Measurements from ENCODE around the gene IL17A.
"Not testable (repeated sequence)": the region's sequence is repeated elsewhere in the genome, so short reads cannot be mapped to it uniquely, and the experiment has no call there.

The IL17A gene

DNA sequence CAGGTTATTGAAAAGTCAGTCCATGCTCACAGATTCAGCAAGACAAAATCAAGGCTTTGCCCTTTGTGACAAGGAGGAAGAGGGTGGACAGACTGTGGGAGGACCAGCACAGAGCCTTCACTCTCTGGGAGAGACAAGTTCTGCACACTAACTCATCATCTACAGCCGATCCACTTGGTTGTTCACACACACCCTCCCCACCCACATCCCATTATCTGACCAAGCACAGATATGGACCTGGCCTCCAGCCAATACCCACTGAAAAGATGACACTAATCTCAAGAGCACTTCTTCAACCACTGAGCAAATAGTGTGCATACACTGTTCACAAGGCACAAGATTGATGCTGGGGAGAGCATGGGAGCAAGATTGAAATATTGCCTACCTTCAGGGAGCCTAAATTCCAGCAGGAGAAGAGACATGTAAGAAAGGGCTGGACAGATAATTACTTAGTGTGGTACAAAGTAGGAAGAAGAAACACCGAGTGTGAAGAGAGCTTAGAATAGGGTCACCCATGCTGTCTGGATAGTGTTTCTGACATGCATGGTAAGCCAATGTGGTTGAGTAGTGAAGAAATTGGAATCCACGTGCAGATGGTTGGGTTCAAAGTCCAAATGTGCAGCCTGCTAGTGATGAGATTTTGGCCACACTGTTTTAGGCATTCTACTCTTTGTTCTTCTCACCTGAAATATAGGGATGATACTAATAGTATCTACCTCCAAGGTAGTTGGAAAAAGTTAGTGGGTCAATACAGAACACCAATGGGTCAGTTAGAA is 21.7 kb upstream of the IL17A start:
- DNase-seq, result peak; percentile 41

GRCh38 chr6:52167267-52167666 is 18.9 kb upstream of the IL17A start:
- no peak for DNase-seq

- not testable (repeated sequence) for DNase-seq
Observed at GRCh38 chr6:52168351-52168750, 17.8 kb upstream of the IL17A start.

DNA sequence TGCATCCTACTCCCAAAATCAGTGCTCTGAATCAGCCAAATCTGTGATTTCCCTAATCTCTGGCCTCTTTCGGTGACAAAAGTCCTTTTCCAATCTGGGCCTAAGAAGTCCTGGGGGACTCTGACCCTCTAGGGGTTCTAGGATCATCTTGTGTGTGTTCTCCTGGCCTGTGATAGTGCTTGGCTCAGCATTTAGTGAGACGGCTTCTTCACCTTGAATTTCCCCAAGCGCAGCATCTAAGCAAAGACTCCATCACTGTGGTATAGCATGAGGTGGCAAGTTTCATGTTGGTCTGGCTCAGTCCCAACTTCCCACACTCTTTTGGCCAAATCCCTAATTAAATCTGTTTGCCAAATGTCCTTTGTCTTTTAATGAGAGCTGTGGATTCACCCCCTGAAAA is 12.1 kb upstream of the IL17A start:
- DNase-seq, result no peak

- DNase-seq, result peak; percentile 97
Observed at GRCh38 chr6:52176550-52176949, 9.6 kb upstream of the IL17A start.

- no peak for DNase-seq
Observed at GRCh38 chr6:52177961-52178360, 8.2 kb upstream of the IL17A start.

- DNase-seq, result no peak
Observed at GRCh38 chr6:52180787-52181558, 5.2 kb upstream of the IL17A start.

GRCh38 chr6:52183131-52183713 is 3.0 kb upstream of the IL17A start:
- peak; percentile 47 for DNase-seq

DNA sequence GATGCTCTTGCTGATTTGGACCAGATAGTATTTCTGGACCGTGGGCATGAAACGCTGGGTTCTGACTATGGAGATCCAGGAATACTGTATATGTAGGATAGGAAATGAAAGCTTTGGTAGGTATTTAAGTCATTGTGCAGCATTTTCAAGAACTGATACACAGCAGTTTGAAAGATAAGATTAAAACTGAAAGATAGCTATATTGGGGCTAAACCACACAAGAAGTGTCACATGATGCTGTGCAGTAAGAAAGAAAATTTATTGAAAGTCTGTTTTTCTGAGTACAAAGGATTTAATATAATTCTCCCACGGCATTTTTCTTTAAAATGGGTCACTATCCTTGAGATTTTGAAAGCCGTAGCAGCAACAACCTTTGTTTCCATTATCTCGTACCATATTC is 305 bp downstream of the IL17A start:
- DNase-seq, result no peak

GRCh38 chr6:52187098-52187497 is 923 bp downstream of the IL17A start:
- DNase-seq, result no peak

DNA sequence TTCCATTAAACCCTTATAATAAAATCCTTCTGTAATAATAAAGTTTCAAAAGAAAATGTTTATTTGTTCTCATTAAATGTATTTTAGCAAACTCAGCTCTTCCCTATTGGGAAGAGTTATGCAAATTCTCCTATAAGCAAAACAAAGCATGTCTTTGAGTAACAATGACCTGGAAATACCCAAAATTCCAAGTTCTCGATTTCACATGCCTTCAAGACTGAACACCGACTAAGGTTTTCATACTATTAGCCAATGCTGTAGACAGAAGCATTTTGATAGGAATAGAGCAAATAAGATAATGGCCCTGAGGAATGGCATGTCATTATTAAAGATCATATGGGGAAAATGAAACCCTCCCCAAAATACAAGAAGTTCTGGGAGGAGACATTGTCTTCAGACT is 3.8 kb downstream of the IL17A start:
- DNase-seq, result no peak

- no peak for DNase-seq
Observed at GRCh38 chr6:52190409-52190808, 4.2 kb downstream of the IL17A start.

DNA sequence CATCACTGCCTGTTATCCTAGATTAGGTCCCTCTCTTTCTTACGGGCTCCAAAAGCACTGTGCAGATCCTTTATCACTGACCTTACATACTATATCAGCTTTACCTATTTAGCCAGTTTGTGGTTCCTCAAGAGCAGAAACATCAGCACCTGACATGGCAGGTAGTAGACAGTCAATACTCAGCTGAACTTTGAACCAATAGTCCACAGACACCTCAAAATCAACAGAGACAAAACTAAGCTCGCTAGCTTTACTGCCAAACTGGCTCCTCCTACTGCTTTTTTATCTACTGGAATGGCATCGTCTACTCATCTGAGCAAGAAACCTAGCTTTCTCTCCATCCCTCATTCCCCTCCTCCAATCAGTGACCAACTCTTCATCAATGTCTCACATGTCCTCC is 5.6 kb downstream of the IL17A start:
- no peak for DNase-seq

DNA sequence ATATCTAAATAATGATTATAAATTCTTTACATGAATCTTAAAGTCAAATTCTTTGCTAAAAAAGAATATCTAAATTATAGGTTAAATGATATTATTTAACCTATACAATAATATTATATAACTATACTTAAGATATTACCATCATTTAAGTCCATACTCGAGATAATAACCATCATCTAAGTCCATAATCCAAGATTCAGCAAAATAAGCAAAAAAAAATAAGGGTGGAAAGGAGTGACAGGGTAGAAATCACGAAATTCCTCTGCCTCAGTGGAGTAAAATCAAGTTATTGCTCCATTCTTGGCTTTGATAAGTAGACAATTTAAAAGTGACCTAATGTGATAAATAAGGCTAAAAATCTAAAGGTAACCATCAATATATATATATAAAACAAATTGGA is 9.7 kb downstream of the IL17A start:
- DNase-seq, result no peak

GRCh38 chr6:52200088-52200487 is 13.9 kb downstream of the IL17A start:
- not testable (repeated sequence) for DNase-seq

DNA sequence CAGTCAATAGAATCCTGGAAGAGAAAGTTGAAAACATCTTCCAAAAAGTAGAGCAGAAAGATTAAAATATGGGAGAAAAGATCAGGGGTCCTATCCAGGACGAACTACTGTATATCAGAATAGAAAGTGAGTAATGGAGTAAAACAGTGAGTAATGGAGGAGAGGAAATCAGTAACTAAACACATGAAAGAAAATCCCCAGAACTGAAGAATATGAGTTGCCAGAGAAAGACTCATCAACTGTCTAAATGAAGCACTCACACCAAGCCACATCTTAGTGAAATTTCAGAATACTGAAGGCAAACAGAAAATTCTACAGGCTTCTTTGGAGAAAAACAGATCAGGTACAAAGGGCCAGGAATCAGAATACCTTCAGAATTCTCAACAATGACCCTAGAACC is 14.9 kb downstream of the IL17A start:
- DNase-seq, result no peak

DNA sequence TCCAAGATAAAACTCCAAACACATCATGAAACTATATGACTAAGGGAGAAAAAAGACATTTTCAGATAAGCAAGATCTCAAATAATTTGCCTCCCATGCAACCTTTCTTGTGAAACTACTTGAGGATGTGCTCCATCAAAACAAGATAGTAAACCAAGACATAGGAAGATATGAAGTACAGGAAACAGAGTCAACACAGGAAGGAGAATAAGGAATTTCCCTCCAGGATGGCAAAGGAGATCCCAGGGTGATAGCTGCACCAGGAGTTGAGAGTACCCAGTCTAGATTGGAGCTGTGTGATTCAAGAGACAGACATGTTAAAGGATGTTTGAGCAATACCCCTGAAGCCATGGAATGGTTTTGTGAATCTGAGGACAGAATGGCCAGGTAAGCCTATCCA is 15.3 kb downstream of the IL17A start:
- DNase-seq, result no peak

DNA sequence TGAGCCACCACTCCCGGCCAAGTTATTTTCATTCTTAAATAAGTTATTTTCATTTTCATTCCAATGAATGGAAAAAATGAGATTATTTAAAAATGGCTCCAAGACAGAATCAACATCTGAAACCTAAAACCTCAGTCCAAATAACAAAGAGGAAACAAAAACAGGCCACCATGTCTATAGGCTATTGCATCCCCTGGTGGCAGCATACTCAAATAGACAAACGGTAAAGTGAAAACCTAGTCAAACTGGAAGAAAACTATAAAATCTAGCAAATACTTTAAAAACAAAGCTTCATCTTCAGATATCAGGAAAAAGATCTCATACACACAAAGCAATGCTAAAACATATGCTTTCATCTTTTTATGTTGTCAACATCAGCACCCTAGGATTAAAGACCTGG is 20.9 kb downstream of the IL17A start:
- DNase-seq, result no peak

GRCh38 chr6:52208612-52209011 is 22.4 kb downstream of the IL17A start:
- no peak for DNase-seq

DNA sequence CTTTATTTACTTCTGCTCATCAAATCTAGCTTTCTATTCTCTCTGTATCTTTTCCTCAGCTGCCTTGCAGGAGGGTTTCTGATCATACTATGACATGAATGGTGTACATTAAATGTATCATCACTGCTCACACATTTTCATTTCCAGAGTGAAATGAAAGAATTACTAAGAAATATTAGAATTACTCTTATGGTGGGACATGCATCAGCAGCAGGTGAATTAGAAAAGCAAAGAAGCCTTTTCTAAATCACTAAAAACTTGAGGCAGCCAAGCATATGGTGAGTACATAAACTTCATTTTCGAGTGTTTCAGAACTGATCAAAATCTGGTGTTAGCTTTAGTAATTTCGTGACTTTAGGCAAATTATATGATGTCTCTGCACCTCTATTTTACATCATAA is 23.6 kb downstream of the IL17A start:
- no peak for DNase-seq

- no peak for DNase-seq
Observed at GRCh38 chr6:52210227-52210626, 24.1 kb downstream of the IL17A start.

- DNase-seq, result no peak
Observed at GRCh38 chr6:52213127-52213526, 27.0 kb downstream of the IL17A start.

GRCh38 chr6:52215787-52216186 is 29.6 kb downstream of the IL17A start:
- DNase-seq, result no peak

DNA sequence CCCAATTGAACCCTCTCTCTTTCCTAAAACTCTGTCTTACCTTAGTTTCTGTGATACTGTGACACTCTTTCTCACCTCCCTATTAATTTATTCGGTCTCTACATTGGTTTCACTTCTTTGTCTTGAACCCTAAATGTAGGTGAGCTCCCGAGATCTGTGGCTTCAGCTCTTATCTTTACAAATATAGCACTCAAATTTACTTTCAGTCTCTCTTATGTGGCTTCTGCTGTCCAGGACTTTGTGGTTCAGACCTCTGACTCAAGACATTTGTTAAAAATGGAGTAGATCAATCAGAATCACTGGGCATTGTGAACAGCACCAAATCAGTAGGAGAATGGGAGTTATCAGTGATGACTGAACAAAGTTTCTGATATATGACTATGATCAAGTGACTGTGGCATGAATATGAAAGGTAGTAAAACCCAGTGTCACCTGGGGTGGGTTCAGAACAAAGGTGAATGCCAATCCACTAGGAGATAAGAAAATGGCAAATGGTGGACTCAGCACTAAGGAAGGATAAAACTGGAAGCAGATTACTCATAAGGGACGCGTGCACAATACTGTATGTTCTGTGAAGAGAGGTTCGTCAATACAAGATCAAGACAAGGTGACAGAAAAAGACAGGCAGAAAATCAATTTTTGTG is 30.9 kb downstream of the IL17A start:
- DNase-seq, result no peak

Data from NCI-H2029 (cell line).